Stomach (tissue), 9 donors: ENCODE results near the gene HES5. TPM values are rescaled to one million over a fixed set of nuclear protein-coding genes. Genes with fewer than 3 reads are reported as not detected.

Source experiments
- DNase-seq, 2 donors: peaks; one replicate each; pipeline versions ENCODE4 v3.0.0 to v3.0.0-alpha.2; 2013 to 2019
- H3K27ac ChIP-seq, 5 donors: fragments of 200-600 bp in 4 of 5; sonication (generic) in 4 of 5; one replicate each; pipeline ENCODE4 v1.5.1; 2013 to 2019; ENCODE audit warnings: mild to moderate bottlenecking in 1 of 5, moderate library complexity in 1 of 5
- H3K27me3 ChIP-seq, 3 donors: fragments of 200-600 bp; sonication (generic); one replicate each; pipeline ENCODE4 v1.5.1; 2017 to 2019; ENCODE audit warnings: mixed run types in 1 of 3
- H3K36me3 ChIP-seq, 4 donors: fragments of 200-600 bp; sonication (generic); 1 replicate in 3 of 4; 2 replicates in 1 of 4; pipeline ENCODE4 v1.5.1; 2016 to 2019
- H3K4me1 ChIP-seq, 4 donors: fragments of 200-600 bp; sonication (generic); one replicate each; pipeline ENCODE4 v1.5.1; 2016 to 2019
- H3K4me3 ChIP-seq, 4 donors: fragments of 200-600 bp; sonication (generic) in 3 of 4; one replicate each; pipeline ENCODE4 v1.5.1; 2016 to 2019; ENCODE audit warnings: mild to moderate bottlenecking in 1 of 4
- H3K9me3 ChIP-seq, 4 donors: fragments of 200-600 bp; sonication (generic); one replicate each; pipeline ENCODE4 v1.5.1; 2016 to 2019
- CTCF ChIP-seq, 7 experiments: fragments of 450-650 bp in 4 of 7; fragments of 200-600 bp in 3 of 7; sonication (generic) in 3 of 7; IDR thresholded peaks; one replicate each; pipeline ENCODE4 v1.5.1; 2016 to 2019; ENCODE audit warnings: antibody characterized with exemption in 7 of 7, control low read depth in 2 of 7, mild to moderate bottlenecking in 1 of 7
- EP300 ChIP-seq: sonication (generic); formaldehyde crosslinking; IDR thresholded peaks from one replicate; pipeline ENCODE4 v1.6.1; 2017; ENCODE audit warnings: antibody characterized with exemption
- POLR2A ChIP-seq, 4 donors: fragments of 450-650 bp; IDR thresholded peaks; one replicate each; pipeline ENCODE4 v1.6.1; 2016; ENCODE audit warnings: antibody characterized with exemption in 4 of 4, control low read depth in 2 of 4, mild to moderate bottlenecking in 1 of 4, moderate library complexity in 1 of 4
- POLR2AphosphoS5 ChIP-seq, 3 donors: sonication (generic); formaldehyde crosslinking; IDR thresholded peaks; one replicate each; pipeline ENCODE4 v1.6.1; 2016; ENCODE audit warnings: antibody characterized with exemption in 3 of 3
- WGBS, 5 donors: extraction: QIAGEN DNeasy Blood & Tissue Kit in 3 of 5; methylation state at CpG; one replicate each; pipeline versions ENCODE4 v1.1.5 to v1.1.7; 2013 to 2018; 5-methylcytosine and 5-hydroxymethylcytosine counted together
- intact Hi-C: fragments of 100-400 bp; cut with DNase I; formaldehyde crosslinking; loops from one replicate; pipeline ENCODE4 v1.15.1; 2023; ENCODE audit warnings: low total_unique reads
- polyA plus RNA-seq, 3 donors: library from polyadenylated mRNA; stranded (reverse); fragments of 200-250 nt; gene quantifications; one replicate each; pipeline ENCODE4 v1.2.3, GENCODE V29; 2013
- total RNA-seq, 5 donors: library from RNA; depleted of rRNA; stranded (reverse); fragments of >200 nt; gene quantifications; one replicate each; pipeline versions ENCODE4 v1.1.0 to v1.2.3, GENCODE V29; 2014 to 2016
- donor health status: healthy with polysubstance abuse.
- donor health status: Bipolar disorder and iron deficiency.
- donor health status: healthy.

The HES5 gene
- total and polyA plus RNA-seq, 8 donors: 0.25 to 9.6 TPM; not detected in 6

GRCh38 chr1:2480986-2481364, 49.1 kb downstream of the HES5 start:
- intact Hi-C loops: no loop called here
- H3K4me3 ChIP-seq: no peak overlapping the region
- H3K9me3 ChIP-seq: no peaks in the 10 kb centered on the region
- DNase-seq: peak; percentile 48 to 60
- TF ChIP-seq POLR2A (IDR thresholded peaks at IDR 0.05) (no peak), EP300 (no peak), POLR2AphosphoS5 (IDR thresholded peaks at IDR 0.05) (no peak), CTCF (IDR thresholded peaks at IDR 0.05) (no peak)
- H3K27me3 ChIP-seq: peaks cover 0 to 23% (median 0%) of the 10 kb centered on the region in 3 donors
- H3K27ac ChIP-seq: no peak overlapping the region
- H3K36me3 ChIP-seq: no peaks in the 10 kb centered on the region
- 59 to 78% (median 69%) methylated on average over 11 to 12 of the region's 12 CpGs for WGBS, 5 donors
- H3K4me1 ChIP-seq: peaks cover 0 to 28% (median 14%) of the 10 kb centered on the region in 4 donors

- intact Hi-C loops: no loop called here
- Histone ChIP-seq H3K36me3 (no peaks in the 10 kb centered on the region), H3K27ac (no peak overlapping the region), H3K27me3 (peaks cover 0 to 24% (median 0%) of the 10 kb centered on the region in 3 donors), H3K9me3 (no peaks in the 10 kb centered on the region), H3K4me1 (peaks cover 0 to 28% (median 14%) of the 10 kb centered on the region in 4 donors), H3K4me3 (no peak overlapping the region)
- no peak for DNase-seq
- 68 to 77% (median 73%) methylated on average over 15 to 18 of the region's 18 CpGs for WGBS, 5 donors
- TF ChIP-seq POLR2A (IDR thresholded peaks at IDR 0.05): no peak
- no peak for TF ChIP-seq EP300
- TF ChIP-seq CTCF (IDR thresholded peaks at IDR 0.05): no peak
- no peak for TF ChIP-seq POLR2AphosphoS5 (IDR thresholded peaks at IDR 0.05)
Measured at GRCh38 chr1:2480236-2480985, 49.7 kb downstream of the HES5 start.

GRCh38 chr1:2479618-2480017, 50.4 kb downstream of the HES5 start:
- WGBS, 5 donors: 80 to 91% (median 86%) methylated on average over 19 to 28 of the region's 28 CpGs
- TF ChIP-seq EP300 (no peak), CTCF (IDR thresholded peaks at IDR 0.05) (no peak), POLR2A (IDR thresholded peaks at IDR 0.05) (no peak), POLR2AphosphoS5 (IDR thresholded peaks at IDR 0.05) (no peak)
- no peak overlapping the region for H3K4me3 ChIP-seq
- no peaks in the 10 kb centered on the region for H3K9me3 ChIP-seq
- intact Hi-C loops: no loop called here
- H3K36me3 ChIP-seq: no peaks in the 10 kb centered on the region
- H3K4me1 ChIP-seq: peaks cover 0 to 28% (median 15%) of the 10 kb centered on the region in 4 donors
- H3K27me3 ChIP-seq: peaks cover 0 to 30% (median 0%) of the 10 kb centered on the region in 3 donors
- DNase-seq: no peak
- H3K27ac ChIP-seq: no peak overlapping the region

- whole genome bisulfite sequencing, 5 donors: 73 to 84% (median 82%) methylated on average over 14 to 20 of the region's 20 CpGs
- Histone ChIP-seq H3K4me3 (no peak overlapping the region), H3K27me3 (peaks cover 0 to 35% (median 0%) of the 10 kb centered on the region in 3 donors), H3K4me1 (peaks cover 0 to 28% (median 15%) of the 10 kb centered on the region in 4 donors), H3K9me3 (no peaks in the 10 kb centered on the region), H3K36me3 (no peaks in the 10 kb centered on the region), H3K27ac (no peak overlapping the region)
- TF ChIP-seq POLR2A (IDR thresholded peaks at IDR 0.05) (no peak), EP300 (no peak), POLR2AphosphoS5 (IDR thresholded peaks at IDR 0.05) (no peak), CTCF (IDR thresholded peaks at IDR 0.05) (no peak)
- no peak for DNase-seq
- intact Hi-C loops: no loop called here
Measured at GRCh38 chr1:2479186-2479585, 50.9 kb downstream of the HES5 start.

Other genes starting within 250 kb of the HES5 start
- 10 to 100 TPM in 3 of 5 donors, 1 to 10 TPM in 2; 3.1 to 18.1 (median 15.8) TPM for gene MORN1, start 138.7 kb downstream of the HES5 start, total RNA-seq
- gene MORN1, start 138.7 kb downstream of the HES5 start, polyA plus RNA-seq: 1 to 10 TPM; 2.6 to 5.7 (median 3.7) TPM
- 10 to 100 TPM; 58.2 to 73.6 (median 69.6) TPM for gene RER1, start 138.4 kb downstream of the HES5 start, total RNA-seq
- 10 to 100 TPM; 38.2 to 63.8 (median 53.3) TPM for gene RER1, start 138.4 kb downstream of the HES5 start, polyA plus RNA-seq
- 10 to 100 TPM in 3 of 5 donors, 1 to 10 TPM in 1, under 1 TPM in 1; 0.87 to 27.2 (median 17.6) TPM for gene PEX10, start 117.7 kb downstream of the HES5 start, total RNA-seq
- gene PEX10, start 117.7 kb downstream of the HES5 start, polyA plus RNA-seq: 10 to 100 TPM; 14.8 to 16.5 (median 15.0) TPM
- gene PLCH2, start 54.0 kb downstream of the HES5 start, total RNA-seq: 1 to 10 TPM in 2 of 5 donors, under 1 TPM in 1, not detected in 2; 0.55 to 4.5 (median 1.3) TPM
- 10 to 100 TPM in 1 of 3 donors, under 1 TPM in 2; 0.75 to 24.9 (median 0.76) TPM for gene PLCH2, start 54.0 kb downstream of the HES5 start, polyA plus RNA-seq
- gene PANK4, start 3.7 kb downstream of the HES5 start, total RNA-seq: 10 to 100 TPM in 4 of 5 donors, 1 to 10 TPM in 1; 6.4 to 86.0 (median 27.9) TPM
- gene PANK4, start 3.7 kb downstream of the HES5 start, polyA plus RNA-seq: 10 to 100 TPM in 2 of 3 donors, 1 to 10 TPM in 1; 7.6 to 17.2 (median 15.6) TPM
- 100 to 1,000 TPM in 3 of 5 donors, 10 to 100 TPM in 2; 33.2 to 413 (median 301) TPM for gene TNFRSF14, start 26.1 kb upstream of the HES5 start, total RNA-seq
- gene TNFRSF14, start 26.1 kb upstream of the HES5 start, polyA plus RNA-seq: 100 to 1,000 TPM in 1 of 3 donors, 10 to 100 TPM in 2; 58.0 to 128 (median 64.8) TPM
- 100 to 1,000 TPM in 1 of 5 donors, 10 to 100 TPM in 3, 1 to 10 TPM in 1; 8.5 to 668 (median 21.0) TPM for gene PRXL2B, start 56.5 kb upstream of the HES5 start, total RNA-seq
- 10 to 100 TPM; 18.9 to 23.8 (median 20.9) TPM for gene PRXL2B, start 56.5 kb upstream of the HES5 start, polyA plus RNA-seq
- gene MMEL1, start 102.8 kb upstream of the HES5 start, total RNA-seq: 100 to 1,000 TPM in 1 of 5 donors, 10 to 100 TPM in 1, 1 to 10 TPM in 3; 1.3 to 190 (median 4.5) TPM
- gene MMEL1, start 102.8 kb upstream of the HES5 start, polyA plus RNA-seq: 10 to 100 TPM; 20.5 to 27.3 (median 26.7) TPM